CD4-positive, alpha-beta T cell treated with Interleukin-6 at 100 ng/mL for 8 hours (primary cell): ENCODE data around the gene P2RY14.
"Not testable (repeated sequence)": the region's sequence is repeated elsewhere in the genome, so short reads cannot be mapped to it uniquely, and the experiment has no call there.

Experiments used
- DNase-seq: peaks from one replicate; pipeline ENCODE4 v3.0.0-alpha.2; 2020; ENCODE audit warnings: mixed read lengths, low spot score

P2RY14 gene

GRCh38 chr3:151259664-151260063 is 18.7 kb downstream of the P2RY14 start:
- no peak for DNase-seq

- DNase-seq, result no peak
These were observed 21.6 kb downstream of the P2RY14 start for GRCh38 chr3:151256749-151257148.

DNA sequence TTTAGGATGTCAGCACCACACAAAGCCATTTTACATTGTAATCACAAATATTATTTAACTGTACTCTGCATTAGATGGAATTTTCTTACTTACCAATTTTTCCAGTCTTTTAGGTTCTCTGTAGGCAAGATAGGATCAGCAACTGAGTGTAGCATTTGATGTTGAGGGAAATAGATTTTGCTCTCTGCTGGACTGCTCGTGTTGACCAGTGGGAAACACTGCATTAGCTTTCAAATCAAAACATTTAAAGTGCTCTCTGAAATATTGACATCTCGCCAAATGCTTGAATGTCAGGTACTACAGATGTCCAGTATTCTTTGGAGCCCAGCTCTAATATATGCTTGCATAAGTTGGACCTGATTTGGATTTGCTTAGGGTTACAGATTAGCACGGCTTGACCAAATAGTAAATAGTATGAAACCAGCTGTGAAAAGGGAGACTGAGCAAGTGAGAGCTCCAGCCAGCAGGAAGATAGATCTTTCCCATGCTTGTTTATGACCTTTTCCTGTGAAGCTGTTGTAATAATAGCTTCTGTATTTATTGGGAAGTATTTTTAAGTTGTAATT is 29.5 kb downstream of the P2RY14 start:
- DNase-seq, result no peak

GRCh38 chr3:151242006-151242405 is 36.3 kb downstream of the P2RY14 start:
- not testable (repeated sequence) for DNase-seq

DNA sequence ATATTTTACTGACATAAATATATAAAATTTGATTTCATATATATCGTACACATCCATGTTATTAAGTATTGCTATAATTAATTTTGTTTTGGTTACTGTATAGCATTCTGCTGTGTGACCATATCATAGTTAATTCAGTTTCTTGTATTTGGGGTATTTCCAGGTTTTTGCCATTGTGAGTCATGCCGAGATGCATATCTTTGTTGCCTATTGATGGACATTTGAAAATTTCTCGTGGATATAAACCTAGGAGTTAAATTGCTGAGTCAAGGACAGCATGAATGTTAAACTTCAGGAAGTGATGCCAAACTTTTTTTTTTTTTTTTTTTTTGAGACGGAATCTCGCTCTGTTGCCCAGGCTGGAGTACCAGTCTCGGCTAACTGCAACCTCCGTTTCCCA is 41.6 kb downstream of the P2RY14 start:
- no peak for DNase-seq

- no peak for DNase-seq
These were observed 42.0 kb downstream of the P2RY14 start for GRCh38 chr3:151236316-151236715.

GRCh38 chr3:151234825-151235224 is 43.5 kb downstream of the P2RY14 start:
- no peak for DNase-seq

DNA sequence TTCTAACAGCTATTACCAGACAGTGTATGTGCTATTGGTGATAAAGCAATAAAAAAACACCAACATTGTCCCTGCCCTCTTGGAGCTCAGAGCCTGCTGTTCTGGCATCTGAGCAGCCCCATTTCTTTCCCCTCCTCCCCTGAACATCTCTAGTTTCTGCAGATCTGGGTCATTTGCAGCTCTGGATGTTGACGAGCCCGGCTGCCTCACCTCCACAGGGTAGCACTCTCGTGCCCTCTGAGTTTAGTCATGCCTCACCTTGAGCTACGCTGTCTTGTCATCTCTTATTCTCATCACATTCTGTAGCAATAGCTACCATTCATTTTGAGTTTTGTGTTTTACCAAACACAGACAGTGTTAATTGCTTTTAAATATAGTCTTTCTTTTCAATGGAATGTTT is 45.4 kb downstream of the P2RY14 start:
- DNase-seq, result no peak

- not testable (repeated sequence) for DNase-seq
These were observed 45.9 kb downstream of the P2RY14 start for GRCh38 chr3:151232403-151232802.

DNA sequence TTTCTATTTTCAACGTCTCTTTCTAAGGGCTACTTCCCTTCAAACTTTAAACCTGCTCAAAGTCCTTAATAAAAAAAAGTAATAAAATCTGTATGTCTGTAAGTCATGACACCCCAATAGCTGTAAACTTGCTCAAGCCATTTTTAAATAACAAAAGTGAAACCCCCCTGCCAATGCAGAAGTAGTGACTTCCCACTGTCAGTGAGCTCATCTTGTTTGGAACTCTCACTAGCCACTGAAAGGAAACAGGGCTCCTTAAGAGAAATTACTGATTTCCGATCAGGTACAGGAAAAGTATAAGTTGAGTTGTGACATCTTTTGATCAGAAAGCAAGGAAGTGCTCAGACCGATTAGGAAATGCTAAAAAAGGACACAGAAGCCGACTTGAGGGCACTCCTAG is 47.7 kb downstream of the P2RY14 start:
- DNase-seq, result no peak

- DNase-seq, result no peak
These were observed 49.7 kb downstream of the P2RY14 start for GRCh38 chr3:151228666-151229040.

GRCh38 chr3:151227807-151228665 is 50.3 kb downstream of the P2RY14 start:
- DNase-seq, result peak; percentile 84

DNA sequence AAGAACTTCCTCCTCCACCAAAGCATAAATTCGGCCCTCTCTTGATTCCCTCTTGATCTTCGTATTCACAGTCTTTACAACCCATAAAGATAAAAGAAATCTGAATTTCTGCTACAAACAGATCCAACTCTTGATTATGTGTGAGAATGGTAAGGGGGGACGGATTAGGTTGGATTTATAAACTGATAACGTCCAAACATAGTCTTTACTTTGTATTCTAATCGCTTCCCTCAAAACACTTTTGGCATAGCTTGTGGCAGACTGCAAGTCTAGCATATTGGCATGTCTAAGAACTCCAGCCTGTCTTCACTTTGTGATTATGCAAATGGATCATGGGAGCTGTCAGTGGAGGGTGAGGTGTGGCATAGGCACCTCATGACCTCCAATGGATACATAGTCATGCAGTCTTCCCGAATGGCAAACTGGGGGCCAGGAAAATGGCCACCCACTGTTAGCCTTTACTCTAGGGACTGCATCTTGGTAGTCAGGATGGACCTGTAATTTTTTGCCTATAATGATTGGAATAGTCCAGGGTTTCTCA is 51.0 kb downstream of the P2RY14 start:
- no peak for DNase-seq

DNA sequence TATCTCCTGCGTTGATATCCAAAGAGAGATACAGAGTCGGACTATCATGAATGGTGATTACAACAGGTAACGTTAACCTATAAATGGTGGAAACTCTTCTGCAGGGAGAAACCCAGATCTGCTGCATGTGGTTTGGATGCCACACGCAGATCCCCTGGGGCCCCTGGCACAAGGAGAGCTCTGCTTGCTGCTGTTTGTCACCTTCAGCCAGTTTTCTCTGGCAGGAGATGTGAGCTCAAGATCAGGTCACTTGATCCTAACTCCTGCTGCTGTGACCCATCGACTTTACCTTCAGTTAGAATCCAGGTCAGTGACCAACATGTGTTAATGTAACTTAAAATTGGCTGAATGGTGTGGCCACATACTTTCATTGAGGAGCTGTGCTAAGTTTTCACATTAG is 51.5 kb downstream of the P2RY14 start:
- no peak for DNase-seq

DNA sequence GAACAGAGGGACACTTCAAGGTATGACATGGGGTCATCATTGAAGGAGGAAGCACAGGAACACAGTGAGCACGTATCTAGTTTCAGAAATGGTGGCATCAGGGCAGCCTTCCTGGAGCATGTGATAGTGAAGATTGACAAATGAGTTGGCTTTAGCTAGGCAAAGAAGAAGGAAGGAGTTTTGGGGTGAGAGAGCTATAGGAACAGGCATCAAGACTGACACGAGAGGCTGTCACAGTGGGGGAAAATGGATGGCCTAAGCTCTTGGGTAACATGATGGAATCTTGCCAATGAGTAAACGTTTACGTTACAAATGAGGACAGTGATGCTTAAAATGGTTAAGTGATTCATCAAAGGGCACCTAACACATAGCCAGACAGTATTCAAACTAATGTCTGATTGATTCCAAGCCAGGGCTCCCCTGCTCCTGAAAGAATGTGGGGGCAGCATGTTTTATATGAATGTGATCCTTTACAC is 52.2 kb downstream of the P2RY14 start:
- DNase-seq, result no peak

DNA sequence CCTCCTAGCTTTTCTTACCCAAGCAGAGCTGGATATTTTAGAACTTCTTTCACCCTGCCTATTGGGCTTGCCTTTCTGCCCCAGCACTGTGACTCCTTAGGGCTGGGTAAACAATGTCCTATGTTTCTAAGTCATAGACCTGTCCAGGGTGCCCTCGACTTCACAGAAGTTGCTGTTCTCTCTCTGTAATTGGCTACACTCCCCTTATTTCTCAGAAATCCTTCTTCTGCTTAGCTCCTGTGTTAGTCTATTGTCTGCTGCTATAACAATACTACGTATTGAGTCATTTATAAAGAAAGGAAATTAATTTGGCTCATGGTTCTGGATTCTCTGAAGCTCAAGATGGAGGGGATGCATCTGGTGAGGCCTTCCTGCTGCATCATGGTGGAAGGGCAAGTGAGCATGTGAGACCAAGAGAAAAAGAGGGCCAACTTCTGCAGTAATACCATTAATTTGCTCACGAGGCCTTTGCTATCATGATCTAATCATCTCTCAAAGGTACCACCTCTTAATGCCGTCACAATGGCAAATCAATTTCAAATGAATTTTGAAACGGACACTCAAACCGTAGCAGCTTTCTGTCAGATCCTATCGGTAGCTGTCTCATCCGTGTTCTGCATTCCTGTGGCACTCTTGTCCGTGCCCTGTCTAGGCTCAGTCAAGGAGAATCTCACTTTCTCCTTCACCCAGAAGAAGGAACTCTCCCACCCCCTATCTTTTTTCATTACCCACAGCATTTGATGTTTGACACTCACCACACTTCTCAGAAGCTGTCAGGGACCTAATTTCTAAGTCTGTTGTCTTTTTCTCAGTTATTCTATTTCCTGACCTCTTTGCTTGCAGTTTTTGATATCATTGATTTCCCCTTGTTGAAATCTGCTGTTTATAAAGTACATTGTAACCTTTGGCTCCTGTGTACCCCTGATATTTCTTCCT is 53.0 kb downstream of the P2RY14 start:
- DNase-seq, result no peak

DNA sequence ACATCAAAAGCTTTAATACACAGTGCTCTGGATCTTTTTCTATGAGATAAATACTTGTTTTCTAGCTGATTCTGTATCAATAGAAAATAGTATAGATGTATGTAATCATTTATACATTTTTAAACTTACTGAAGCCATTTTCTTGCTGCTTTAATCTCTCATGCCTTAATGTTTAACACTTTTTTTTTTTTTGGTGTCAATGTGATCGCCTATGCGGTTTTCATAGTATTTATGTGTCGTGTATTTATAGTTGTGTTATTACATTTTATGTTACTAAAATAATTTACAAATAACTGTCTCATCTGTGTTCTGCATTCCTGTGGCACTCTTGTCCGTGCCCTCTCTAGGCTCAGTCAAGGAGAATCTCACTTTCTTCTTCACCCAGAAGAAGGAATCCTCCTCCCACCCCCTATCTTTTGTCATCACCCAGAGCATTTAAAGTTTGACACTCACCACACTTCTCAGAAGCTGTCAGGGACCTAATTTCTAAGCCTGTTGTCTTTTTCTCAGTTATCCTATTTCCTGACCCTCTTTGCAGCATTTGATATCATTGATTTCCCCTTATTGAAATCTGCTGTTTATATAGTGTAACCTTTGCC is 54.0 kb downstream of the P2RY14 start:
- DNase-seq, result no peak

DNA sequence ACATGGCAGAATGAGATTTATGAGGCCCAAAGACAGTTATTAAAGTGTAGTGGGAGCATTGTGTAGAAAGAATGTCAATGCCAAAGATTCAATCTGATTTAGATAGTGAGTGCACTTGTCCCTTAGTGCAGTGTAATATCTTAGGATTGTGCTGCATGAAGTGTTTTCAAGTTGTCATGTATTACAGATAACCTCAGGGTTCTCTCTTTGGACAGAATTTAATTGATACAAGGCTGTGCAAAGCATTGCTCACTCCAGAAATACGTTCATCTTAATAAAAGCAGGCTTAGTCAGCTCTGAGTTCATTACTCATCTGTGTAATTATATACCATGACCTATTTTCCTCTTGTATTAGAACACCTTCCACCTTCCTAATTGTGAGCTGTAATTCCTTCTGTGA is 59.3 kb downstream of the P2RY14 start:
- no peak for DNase-seq

DNA sequence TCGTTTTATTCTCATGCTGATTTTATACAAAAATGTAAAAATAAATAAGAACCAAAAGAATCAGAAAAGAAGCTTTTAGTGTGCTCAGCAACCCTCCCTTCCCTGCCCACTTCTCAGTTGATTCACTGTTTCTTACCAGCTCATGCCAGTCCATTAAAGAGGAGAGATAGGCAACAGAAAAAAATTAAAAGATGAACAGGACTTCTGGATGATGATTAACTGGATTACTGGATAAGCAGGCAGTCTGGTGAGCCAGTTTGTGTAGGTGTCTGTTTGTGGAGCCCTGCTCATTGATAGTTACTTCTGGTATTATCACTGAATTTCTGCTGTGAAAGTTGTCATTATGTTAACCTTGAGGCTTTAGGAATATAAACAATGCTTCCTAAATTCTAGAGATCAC is 60.2 kb downstream of the P2RY14 start:
- DNase-seq, result no peak

GRCh38 chr3:151216641-151217607 is 61.4 kb downstream of the P2RY14 start:
- no peak for DNase-seq

GRCh38 chr3:151214459-151214858 is 63.9 kb downstream of the P2RY14 start:
- no peak for DNase-seq
